GM12878 (cell line): Measurements from ENCODE around the gene CAB39. TPM values are rescaled to one million over a fixed set of nuclear protein-coding genes. Genes with fewer than 3 reads are reported as not detected.

Experiments used
- ATAC-seq: fragments of 200-7000 bp; cut with Tn5 transposase; 3 replicates; pipeline ENCODE4 v1.9.1; 2020; ENCODE audit warnings: mild to moderate bottlenecking, moderate library complexity
- BruUV-seq: library from RNA; stranded (reverse); fragments of 400-500 nt; replicated peaks from 2 replicates; lab custom pipeline; 2021; lab: Mats Ljungman, UMichigan
- CTCF ChIA-PET: fragments of 300-600 bp; sonication (Branson Sonifier 250); formaldehyde crosslinking; extraction: SDS; loops from one replicate; lab custom pipeline; 2021; ENCODE audit warnings: inconsistent platforms; lab: Yijun Ruan, JAX
- POLR2A ChIA-PET: fragments of 350-600 bp; formaldehyde crosslinking; extraction: SDS; loops from one replicate; lab custom pipeline; 2021; ENCODE audit warnings: inconsistent platforms; lab: Charles Lee
- RAD21 ChIA-PET: fragments of 300-600 bp; sonication (Branson Sonifier 250); formaldehyde crosslinking; loops from one replicate; lab custom pipeline; 2023; ENCODE audit warnings: antibody characterized with exemption; ENCODE audit not compliant: unreplicated experiment; lab: Charles Lee
- SMC1A ChIA-PET: fragments of 300-600 bp; sonication (Branson Sonifier 250); formaldehyde crosslinking; loops from one replicate; lab custom pipeline; 2023; ENCODE audit not compliant: unreplicated experiment, uncharacterized antibody; lab: Charles Lee
- DNase-seq: peaks from one replicate; pipeline ENCODE4 v3.0.0-alpha.2; 2011; ENCODE audit warnings: low read depth, low spot score
- FAIRE-seq: peaks from 3 replicates; lab custom pipeline; 2011; peaks lifted over from hg19 to GRCh38; lab: Jason Lieb, UNC
- H2AFZ ChIP-seq: 2 replicates; pipeline ENCODE4 v1.6.0; 2011; ENCODE audit warnings: low read depth, low read length, control low read depth; ENCODE audit not compliant: control insufficient read depth
- H3K27ac ChIP-seq: 2 replicates; pipeline ENCODE4 v1.5.1; 2011; ENCODE audit warnings: control low read depth; ENCODE audit not compliant: control insufficient read depth, insufficient read depth
- H3K27me3 ChIP-seq, 2 experiments: replicated peaks in 1 of 2; 2 replicates each; pipeline versions ENCODE4 v1.6.0 to v1.6.1; 2011; ENCODE audit warnings: low read length in 1 of 2; ENCODE audit not compliant: control insufficient read depth in 2 of 2, insufficient read depth in 2 of 2
- H3K36me3 ChIP-seq, 2 experiments: 2 replicates each; pipeline ENCODE4 v1.5.1; 2011; ENCODE audit warnings: low read length in 1 of 2; ENCODE audit not compliant: control insufficient read depth in 2 of 2, insufficient read depth in 2 of 2
- H3K4me1 ChIP-seq: 2 replicates; pipeline ENCODE4 v1.6.1; 2011; ENCODE audit warnings: mild to moderate bottlenecking, low read length, moderate library complexity, mixed read lengths; ENCODE audit not compliant: control insufficient read depth, insufficient read depth
- H3K4me2 ChIP-seq: 2 replicates; pipeline ENCODE4 v1.6.0; 2011; ENCODE audit warnings: control low read depth; ENCODE audit not compliant: control insufficient read depth, insufficient read depth
- H3K4me3 ChIP-seq: fragments of 200-600 bp; sonication (generic); 2 replicates; pipeline ENCODE4 v1.5.1; 2016
- H3K79me2 ChIP-seq: 2 replicates; pipeline ENCODE4 v1.6.0; 2011; ENCODE audit warnings: low read length; ENCODE audit not compliant: control insufficient read depth, insufficient read depth
- H3K9ac ChIP-seq: 2 replicates; pipeline ENCODE4 v1.8.0; 2011; ENCODE audit warnings: low read length, control low read depth, mixed read lengths; ENCODE audit not compliant: control insufficient read depth, insufficient read depth
- H3K9me3 ChIP-seq: replicated peaks from 3 replicates; pipeline ENCODE4 v1.5.1; 2011; ENCODE audit warnings: mild to moderate bottlenecking, low read length; ENCODE audit not compliant: control insufficient read depth, insufficient read depth
- H4K20me1 ChIP-seq: 2 replicates; pipeline ENCODE4 v1.6.0; 2011; ENCODE audit not compliant: control insufficient read depth, insufficient read depth
- BACH1 ChIP-seq: fragments of 450-650 bp; IDR thresholded peaks from 2 replicates; pipeline ENCODE4 v1.6.1; 2017; ENCODE audit warnings: mild to moderate bottlenecking, borderline replicate concordance
- CREB1 ChIP-seq: IDR thresholded peaks from 2 replicates; pipeline ENCODE4 v1.6.1; 2012; ENCODE audit warnings: low read depth, mild to moderate bottlenecking, inconsistent platforms
- CREM ChIP-seq: IDR thresholded peaks from 2 replicates; pipeline ENCODE4 v1.6.1; 2014; ENCODE audit warnings: antibody characterized with exemption, low read depth
- GABPA ChIP-seq: IDR thresholded peaks from 2 replicates; pipeline ENCODE4 v1.6.1; 2014; ENCODE audit warnings: antibody characterized with exemption, low read depth, mild to moderate bottlenecking, inconsistent platforms
- JUNB ChIP-seq: IDR thresholded peaks from 2 replicates; pipeline ENCODE4 v1.6.1; 2016; ENCODE audit warnings: antibody characterized with exemption, mild to moderate bottlenecking
- JUND ChIP-seq: IDR thresholded peaks from 2 replicates; pipeline ENCODE4 v1.6.1; 2012; ENCODE audit warnings: low read depth, mild to moderate bottlenecking, low read length, improper control_type of control experiment, moderate library complexity
- NBN ChIP-seq: fragments of 450-650 bp; IDR thresholded peaks from 2 replicates; pipeline ENCODE4 v1.6.1; 2016
- NKRF ChIP-seq: fragments of 450-650 bp; conservative IDR thresholded peaks from 2 replicates; pipeline ENCODE4 v1.6.1; 2017; ENCODE audit warnings: mild to moderate bottlenecking, moderate library complexity
- NR2C1 ChIP-seq: fragments of 450-650 bp; IDR thresholded peaks from 2 replicates; pipeline ENCODE4 v1.6.1; 2017; ENCODE audit warnings: antibody characterized with exemption, mild to moderate bottlenecking, moderate library complexity
- NRF1 ChIP-seq: conservative IDR thresholded peaks from 2 replicates; pipeline ENCODE4 v1.6.1; 2011; ENCODE audit warnings: mild to moderate bottlenecking, low read depth, low read length, improper control_type of control experiment
- POU2F2 ChIP-seq: IDR thresholded peaks from 3 replicates; pipeline ENCODE4 v1.6.1; 2011; ENCODE audit warnings: low read depth, mild to moderate bottlenecking, low read length, borderline replicate concordance
- RAD51 ChIP-seq: fragments of 450-650 bp; IDR thresholded peaks from 2 replicates; pipeline ENCODE4 v1.6.1; 2016; ENCODE audit warnings: moderate library complexity, mild to moderate bottlenecking, inconsistent platforms
- RCOR1 ChIP-seq: conservative IDR thresholded peaks from 2 replicates; pipeline ENCODE4 v1.6.1; 2012; ENCODE audit warnings: low read depth, low read length, improper control_type of control experiment
- WRNIP1 ChIP-seq: IDR thresholded peaks from 2 replicates; pipeline ENCODE4 v1.6.1; 2011; ENCODE audit warnings: low read depth, low read length, improper control_type of control experiment, borderline replicate concordance
- ZNF622 ChIP-seq: fragments of 450-650 bp; IDR thresholded peaks from 2 replicates; pipeline ENCODE4 v1.6.1; 2017; ENCODE audit warnings: mild to moderate bottlenecking, inconsistent platforms
- WGBS: methylation state at CpG from one replicate; pipeline ENCODE4 v1.1.6; 2016; ENCODE audit warnings: low lambda C conversion rate; ENCODE audit not compliant: insufficient replicate concordance, insufficient coverage; ENCODE audit errors: missing lambda C conversion rate; 5-methylcytosine and 5-hydroxymethylcytosine counted together
- in situ Hi-C: fragments of 300-500 bp; cut with MboI; formaldehyde crosslinking; loops from 9 replicates; pipeline ENCODE4 v1.14.3; 2018; ENCODE audit warnings: mixed read lengths
- intact Hi-C: fragments of 100-400 bp; cut with micrococcal nuclease; formaldehyde crosslinking; loops from one replicate; pipeline ENCODE4 v1.14.2; 2022; ENCODE audit not compliant: unreplicated experiment
- polyA plus RNA-seq, 11 experiments: library from polyadenylated mRNA; depleted of rRNA in 4 of 11; unstranded in 6 of 11; stranded (reverse) in 5 of 11; fragments of >200 nt; fragmentation: Nextera tagmentation in 4 of 11; fragmentation: Illumina TruSeq in 1 of 11; extraction: Ambion mirVana in 4 of 11; extraction: Trizol in 1 of 11; gene quantifications; 1 replicate in 1 of 11; 2 replicates in 10 of 11; pipeline versions ENCODE4 v1.2.1 to v1.2.3, GENCODE V29; 2011 to 2016; ENCODE audit warnings: inconsistent platforms in 2 of 11, missing spikeins in 2 of 11, low read depth in 1 of 11
- total RNA-seq, 4 experiments: library from RNA; depleted of rRNA in 3 of 4; stranded (reverse); fragments of >200 nt in 3 of 4; fragmentation: Illumina TruSeq in 1 of 4; extraction: Trizol in 1 of 4; gene quantifications; 2 replicates each; pipeline versions ENCODE4 v1.2.1 to v1.2.3, GENCODE V29; 2013 to 2021
- TF ChIP-seq, protein P1 (sequence below): fragments of 450-650 bp; IDR thresholded peaks from 2 replicates; pipeline ENCODE4 v1.6.1; 2017; ENCODE audit warnings: low read depth, mild to moderate bottlenecking, moderate library complexity

The CAB39 gene
- total and polyA plus RNA-seq, 10 of the 15 experiments (the other 5 are each of a cell fraction or from before 2014, with no cell fraction given): 13.3 to 129 (median 62.9) TPM

GRCh38 chr2:230746213-230746612 lies 33.6 kb downstream of the CAB39 start:
- Histone ChIP-seq H3K9ac (no peak overlapping the region), H3K4me1 (no peaks in the 10 kb centered on the region), H3K4me2 (no peak overlapping the region), H3K27ac (no peak overlapping the region), H2AFZ (no peak overlapping the region), H3K36me3 (peaks cover 3 to 16% of the 10 kb centered on the region in 2 experiments), H3K27me3 (no peaks in the 10 kb centered on the region), H3K9me3 (no peaks in the 10 kb centered on the region), H4K20me1 (no peaks in the 10 kb centered on the region), H3K4me3 (no peak overlapping the region), H3K79me2 (peaks cover 45% of the 10 kb centered on the region)
- FAIRE-seq (no peak), ATAC-seq (no peak), DNase-seq (no peak)
- ChIA-PET RAD21 (no interaction called here), SMC1A (interaction anchor here (3.9 kb wide), 1 partner anchor 25 kb away, joined by 15 read pairs; no protein-coding TSS in a partner anchor), POLR2A (interaction anchor here (1.5 kb wide), 1 partner anchor 10 kb away, joined by 3 read pairs; no protein-coding TSS in a partner anchor), CTCF (no interaction called here)
- 90% methylated on average over 4 of the region's 4 CpGs for WGBS
- intact Hi-C loops (no loop called here), in situ Hi-C loops (no loop called here)
- TF ChIP-seq, protein P1, sequence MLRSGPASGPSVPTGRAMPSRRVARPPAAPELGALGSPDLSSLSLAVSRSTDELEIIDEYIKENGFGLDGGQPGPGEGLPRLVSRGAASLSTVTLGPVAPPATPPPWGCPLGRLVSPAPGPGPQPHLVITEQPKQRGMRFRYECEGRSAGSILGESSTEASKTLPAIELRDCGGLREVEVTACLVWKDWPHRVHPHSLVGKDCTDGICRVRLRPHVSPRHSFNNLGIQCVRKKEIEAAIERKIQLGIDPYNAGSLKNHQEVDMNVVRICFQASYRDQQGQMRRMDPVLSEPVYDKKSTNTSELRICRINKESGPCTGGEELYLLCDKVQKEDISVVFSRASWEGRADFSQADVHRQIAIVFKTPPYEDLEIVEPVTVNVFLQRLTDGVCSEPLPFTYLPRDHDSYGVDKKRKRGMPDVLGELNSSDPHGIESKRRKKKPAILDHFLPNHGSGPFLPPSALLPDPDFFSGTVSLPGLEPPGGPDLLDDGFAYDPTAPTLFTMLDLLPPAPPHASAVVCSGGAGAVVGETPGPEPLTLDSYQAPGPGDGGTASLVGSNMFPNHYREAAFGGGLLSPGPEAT: no peak
- TF ChIP-seq JUNB (no peak), NBN (no peak), NKRF (no peak), NR2C1 (no peak), CREB1 (no peak), JUND (no peak), RAD51 (no peak), POU2F2 (no peak), CREM (no peak), BACH1 (no peak), NRF1 (no peak), RCOR1 (no peak), WRNIP1 (no peak), GABPA (no peak), ZNF622 (no peak)
- no TSS peak for BruUV-seq
